Measurements from ENCODE around the gene CDKAL1.

CDKAL1 gene

GRCh38 chr6:20669571-20670314 is 135.5 kb downstream of the CDKAL1 start:
- H3K27ac Mint-ChIP-seq: no peak overlapping the region
- H3K9me3 Mint-ChIP-seq: no peaks in the 10 kb centered on the region
- DNase-seq (ENCODE audit: low spot score): no peak
- H3K27me3 Mint-ChIP-seq (ENCODE audit: low read depth): no peaks in the 10 kb centered on the region
- H3K36me3 Mint-ChIP-seq (ENCODE audit: low read depth): peaks cover 1% of the 10 kb centered on the region
- no peak overlapping the region for H3K4me3 Mint-ChIP-seq
- peaks cover 13% of the 10 kb centered on the region for H3K4me1 Mint-ChIP-seq (ENCODE audit: low read depth)

GRCh38 chr6:20670750-20671149 is 136.5 kb downstream of the CDKAL1 start:
- DNase-seq (ENCODE audit: low spot score): no peak
- no peak overlapping the region for H3K4me3 Mint-ChIP-seq
- peaks cover 13% of the 10 kb centered on the region for H3K4me1 Mint-ChIP-seq (ENCODE audit: low read depth)
- H3K36me3 Mint-ChIP-seq (ENCODE audit: low read depth): peaks cover 1% of the 10 kb centered on the region
- H3K27ac Mint-ChIP-seq: no peak overlapping the region
- H3K27me3 Mint-ChIP-seq (ENCODE audit: low read depth): no peaks in the 10 kb centered on the region
- no peaks in the 10 kb centered on the region for H3K9me3 Mint-ChIP-seq

- H3K4me1 Mint-ChIP-seq (ENCODE audit: low read depth): peaks cover 13% of the 10 kb centered on the region
- no peak overlapping the region for H3K4me3 Mint-ChIP-seq
- no peak overlapping the region for H3K27ac Mint-ChIP-seq
- H3K9me3 Mint-ChIP-seq: no peaks in the 10 kb centered on the region
- H3K36me3 Mint-ChIP-seq (ENCODE audit: low read depth): peaks cover 1% of the 10 kb centered on the region
- H3K27me3 Mint-ChIP-seq (ENCODE audit: low read depth): no peaks in the 10 kb centered on the region
- DNase-seq (ENCODE audit: low spot score): no peak
These were observed 137.8 kb downstream of the CDKAL1 start for GRCh38 chr6:20672038-20672437.

GRCh38 chr6:20673458-20673857 is 139.2 kb downstream of the CDKAL1 start:
- H3K9me3 Mint-ChIP-seq: no peaks in the 10 kb centered on the region
- DNase-seq (ENCODE audit: low spot score): no peak
- no peak overlapping the region for H3K4me3 Mint-ChIP-seq
- peaks cover 1% of the 10 kb centered on the region for H3K36me3 Mint-ChIP-seq (ENCODE audit: low read depth)
- no peaks in the 10 kb centered on the region for H3K27me3 Mint-ChIP-seq (ENCODE audit: low read depth)
- peaks cover 13% of the 10 kb centered on the region for H3K4me1 Mint-ChIP-seq (ENCODE audit: low read depth)
- H3K27ac Mint-ChIP-seq: no peak overlapping the region

GRCh38 chr6:20674664-20675063 is 140.4 kb downstream of the CDKAL1 start:
- H3K9me3 Mint-ChIP-seq: no peaks in the 10 kb centered on the region
- H3K4me1 Mint-ChIP-seq (ENCODE audit: low read depth): peaks cover 7% of the 10 kb centered on the region
- peaks cover 1% of the 10 kb centered on the region for H3K36me3 Mint-ChIP-seq (ENCODE audit: low read depth)
- H3K27me3 Mint-ChIP-seq (ENCODE audit: low read depth): no peaks in the 10 kb centered on the region
- no peak overlapping the region for H3K27ac Mint-ChIP-seq
- no peak for DNase-seq (ENCODE audit: low spot score)
- H3K4me3 Mint-ChIP-seq: no peak overlapping the region

- peaks cover 11% of the 10 kb centered on the region for H3K4me1 Mint-ChIP-seq (ENCODE audit: low read depth)
- DNase-seq (ENCODE audit: low spot score): no peak
- no peaks in the 10 kb centered on the region for H3K9me3 Mint-ChIP-seq
- no peak overlapping the region for H3K27ac Mint-ChIP-seq
- H3K4me3 Mint-ChIP-seq: no peak overlapping the region
- no peaks in the 10 kb centered on the region for H3K27me3 Mint-ChIP-seq (ENCODE audit: low read depth)
- no peaks in the 10 kb centered on the region for H3K36me3 Mint-ChIP-seq (ENCODE audit: low read depth)
These were observed 144.6 kb downstream of the CDKAL1 start for GRCh38 chr6:20678831-20679352.

GRCh38 chr6:20680697-20681165 is 146.5 kb downstream of the CDKAL1 start:
- no peak overlapping the region for H3K4me3 Mint-ChIP-seq

GRCh38 chr6:20681243-20681684 is 147.0 kb downstream of the CDKAL1 start:
- no peak for DNase-seq (ENCODE audit: low spot score)
- H3K36me3 Mint-ChIP-seq (ENCODE audit: low read depth): no peaks in the 10 kb centered on the region
- no peak overlapping the region for H3K27ac Mint-ChIP-seq
- H3K9me3 Mint-ChIP-seq: no peaks in the 10 kb centered on the region
- H3K4me1 Mint-ChIP-seq (ENCODE audit: low read depth): peaks cover 16% of the 10 kb centered on the region
- H3K4me3 Mint-ChIP-seq: no peak overlapping the region
- H3K27me3 Mint-ChIP-seq (ENCODE audit: low read depth): no peaks in the 10 kb centered on the region

More at GRCh38 chr6:20680697-20681165, 146.5 kb downstream of the CDKAL1 start:
- DNase-seq (ENCODE audit: low spot score): no peak
- Mint-ChIP-seq H3K4me1 (ENCODE audit: low read depth) (peaks cover 16% of the 10 kb centered on the region), H3K27me3 (ENCODE audit: low read depth) (no peaks in the 10 kb centered on the region), H3K36me3 (ENCODE audit: low read depth) (no peaks in the 10 kb centered on the region), H3K9me3 (no peaks in the 10 kb centered on the region), H3K27ac (no peak overlapping the region)

GRCh38 chr6:20684474-20684873 is 150.2 kb downstream of the CDKAL1 start:
- H3K4me3 Mint-ChIP-seq: no peak overlapping the region
- DNase-seq (ENCODE audit: low spot score): no peak
- H3K36me3 Mint-ChIP-seq (ENCODE audit: low read depth): no peaks in the 10 kb centered on the region
- H3K9me3 Mint-ChIP-seq: no peaks in the 10 kb centered on the region
- no peak overlapping the region for H3K27ac Mint-ChIP-seq
- H3K27me3 Mint-ChIP-seq (ENCODE audit: low read depth): no peaks in the 10 kb centered on the region
- H3K4me1 Mint-ChIP-seq (ENCODE audit: low read depth): peaks cover 27% of the 10 kb centered on the region

GRCh38 chr6:20686142-20686541 is 151.9 kb downstream of the CDKAL1 start:
- Mint-ChIP-seq H3K4me1 (ENCODE audit: low read depth) (peaks cover 20% of the 10 kb centered on the region), H3K27ac (no peak overlapping the region), H3K9me3 (no peaks in the 10 kb centered on the region), H3K36me3 (ENCODE audit: low read depth) (no peaks in the 10 kb centered on the region), H3K27me3 (ENCODE audit: low read depth) (no peaks in the 10 kb centered on the region), H3K4me3 (no peak overlapping the region)
- no peak for DNase-seq (ENCODE audit: low spot score)

GRCh38 chr6:20687494-20687893 is 153.2 kb downstream of the CDKAL1 start:
- Mint-ChIP-seq H3K27me3 (ENCODE audit: low read depth) (no peaks in the 10 kb centered on the region), H3K9me3 (no peaks in the 10 kb centered on the region), H3K36me3 (ENCODE audit: low read depth) (no peaks in the 10 kb centered on the region), H3K27ac (no peak overlapping the region), H3K4me1 (ENCODE audit: low read depth) (peaks cover 18% of the 10 kb centered on the region), H3K4me3 (no peak overlapping the region)
- DNase-seq (ENCODE audit: low spot score): no peak

GRCh38 chr6:20688710-20689500 is 154.6 kb downstream of the CDKAL1 start:
- no peaks in the 10 kb centered on the region for H3K27me3 Mint-ChIP-seq (ENCODE audit: low read depth)
- peaks cover 21% of the 10 kb centered on the region for H3K4me1 Mint-ChIP-seq (ENCODE audit: low read depth)
- H3K27ac Mint-ChIP-seq: peak overlapping the region; percentile 24
- no peaks in the 10 kb centered on the region for H3K36me3 Mint-ChIP-seq (ENCODE audit: low read depth)
- peak overlapping the region; percentile 17 for H3K4me3 Mint-ChIP-seq
- no peak for DNase-seq (ENCODE audit: low spot score)
- H3K9me3 Mint-ChIP-seq: no peaks in the 10 kb centered on the region

GRCh38 chr6:20691185-20691584 is 156.9 kb downstream of the CDKAL1 start:
- no peaks in the 10 kb centered on the region for H3K9me3 Mint-ChIP-seq
- peaks cover 16% of the 10 kb centered on the region for H3K4me1 Mint-ChIP-seq (ENCODE audit: low read depth)
- DNase-seq (ENCODE audit: low spot score): no peak
- no peak overlapping the region for H3K27ac Mint-ChIP-seq
- H3K4me3 Mint-ChIP-seq: no peak overlapping the region
- no peaks in the 10 kb centered on the region for H3K36me3 Mint-ChIP-seq (ENCODE audit: low read depth)
- no peaks in the 10 kb centered on the region for H3K27me3 Mint-ChIP-seq (ENCODE audit: low read depth)

- H3K9me3 Mint-ChIP-seq: no peaks in the 10 kb centered on the region
- H3K36me3 Mint-ChIP-seq (ENCODE audit: low read depth): no peaks in the 10 kb centered on the region
- H3K4me1 Mint-ChIP-seq (ENCODE audit: low read depth): peaks cover 18% of the 10 kb centered on the region
- no peak overlapping the region for H3K4me3 Mint-ChIP-seq
- no peak overlapping the region for H3K27ac Mint-ChIP-seq
- no peak for DNase-seq (ENCODE audit: low spot score)
- no peaks in the 10 kb centered on the region for H3K27me3 Mint-ChIP-seq (ENCODE audit: low read depth)
These were observed 157.8 kb downstream of the CDKAL1 start for GRCh38 chr6:20692023-20692422.

Measured in T-helper 2 cell treated with Interferon-gamma antibody and Interleukin-4, amounts not matched to agents 5 μg/mL and 100 μg/mL, for 36 hours (primary cell).